Measurements from ENCODE around the gene METAP2.

DNA sequence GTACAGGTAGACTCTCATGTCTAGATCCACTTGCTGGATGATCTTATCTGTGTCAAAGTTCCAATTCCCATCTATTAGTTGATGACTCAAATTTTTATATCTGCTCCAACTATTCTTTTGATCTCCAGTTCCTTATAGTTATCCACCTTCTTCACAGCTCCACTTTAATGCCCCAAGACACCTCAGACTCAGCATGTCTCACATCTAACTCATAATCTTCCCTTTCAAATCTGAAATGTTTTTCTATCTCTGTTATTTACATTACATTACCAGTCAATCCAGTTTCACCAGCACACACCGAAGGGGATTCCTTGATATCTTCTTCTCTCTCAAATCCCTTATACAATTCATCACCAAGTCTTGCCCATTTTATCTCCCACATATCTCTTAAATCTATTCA lies 3.7 kb upstream of the METAP2 start:
- TF ChIP-seq RAD21 (IDR thresholded peaks at IDR 0.05; ENCODE audit: low read depth), result no peak; the same call in 1 of the 2 replicates
- TF ChIP-seq, protein P1, sequence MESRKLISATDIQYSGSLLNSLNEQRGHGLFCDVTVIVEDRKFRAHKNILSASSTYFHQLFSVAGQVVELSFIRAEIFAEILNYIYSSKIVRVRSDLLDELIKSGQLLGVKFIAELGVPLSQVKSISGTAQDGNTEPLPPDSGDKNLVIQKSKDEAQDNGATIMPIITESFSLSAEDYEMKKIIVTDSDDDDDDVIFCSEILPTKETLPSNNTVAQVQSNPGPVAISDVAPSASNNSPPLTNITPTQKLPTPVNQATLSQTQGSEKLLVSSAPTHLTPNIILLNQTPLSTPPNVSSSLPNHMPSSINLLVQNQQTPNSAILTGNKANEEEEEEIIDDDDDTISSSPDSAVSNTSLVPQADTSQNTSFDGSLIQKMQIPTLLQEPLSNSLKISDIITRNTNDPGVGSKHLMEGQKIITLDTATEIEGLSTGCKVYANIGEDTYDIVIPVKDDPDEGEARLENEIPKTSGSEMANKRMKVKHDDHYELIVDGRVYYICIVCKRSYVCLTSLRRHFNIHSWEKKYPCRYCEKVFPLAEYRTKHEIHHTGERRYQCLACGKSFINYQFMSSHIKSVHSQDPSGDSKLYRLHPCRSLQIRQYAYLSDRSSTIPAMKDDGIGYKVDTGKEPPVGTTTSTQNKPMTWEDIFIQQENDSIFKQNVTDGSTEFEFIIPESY (IDR thresholded peaks at IDR 0.05; ENCODE audit: extremely low read depth, insufficient replicate concordance, low read length), result no peak
- TF ChIP-seq EZH2 (IDR thresholded peaks at IDR 0.05), result no peak

All from HCT116 (cell line).